Osteoblast (primary cell): ENCODE results near the gene GNAT2. TPM values are rescaled to one million over a fixed set of nuclear protein-coding genes. Genes with fewer than 3 reads are reported as not detected.

Source experiments
- DNase-seq: peaks from one replicate; pipeline ENCODE4 v3.0.0; 2011; ENCODE audit warnings: low spot score, mixed read lengths; ENCODE audit not compliant: insufficient read length; ENCODE audit errors: missing footprints
- H2AFZ ChIP-seq: 2 replicates; pipeline ENCODE4 v1.6.0; 2011; ENCODE audit warnings: mild to moderate bottlenecking, low read length
- H3K27ac ChIP-seq: 2 replicates; pipeline ENCODE4 v1.5.1; 2011; ENCODE audit warnings: mild to moderate bottlenecking, low read depth, low read length, moderate library complexity
- H3K27me3 ChIP-seq: 2 replicates; pipeline ENCODE4 v1.6.0; 2012; ENCODE audit warnings: mild to moderate bottlenecking, control low read depth, inconsistent platforms, low read length, moderate library complexity; ENCODE audit not compliant: insufficient read depth
- H3K36me3 ChIP-seq: 2 replicates; pipeline ENCODE4 v1.5.1; 2011; ENCODE audit warnings: mild to moderate bottlenecking, low read length, control low read depth, moderate library complexity; ENCODE audit not compliant: insufficient read depth
- H3K4me1 ChIP-seq: 2 replicates; pipeline ENCODE4 v1.5.1; 2011; ENCODE audit warnings: mild to moderate bottlenecking, low read length, control low read depth, moderate library complexity; ENCODE audit not compliant: insufficient read depth
- H3K4me2 ChIP-seq: 2 replicates; pipeline ENCODE4 v1.6.0; 2011; ENCODE audit warnings: mild to moderate bottlenecking, low read length; ENCODE audit not compliant: insufficient read depth
- H3K4me3 ChIP-seq: fragments of 200-600 bp; sonication (generic); 3 replicates; pipeline ENCODE4 v1.5.1; 2012; ENCODE audit warnings: mild to moderate bottlenecking, low read length, inconsistent platforms; ENCODE audit not compliant: insufficient read depth
- H3K79me2 ChIP-seq: 2 replicates; pipeline ENCODE4 v1.6.0; 2012; ENCODE audit warnings: mild to moderate bottlenecking, low read length, control low read depth, inconsistent platforms; ENCODE audit not compliant: insufficient read depth
- H3K9me3 ChIP-seq: 2 replicates; pipeline ENCODE4 v1.5.1; 2011; ENCODE audit warnings: low read depth, low read length, control low read depth
- H4K20me1 ChIP-seq: 2 replicates; pipeline ENCODE4 v1.6.0; 2012; ENCODE audit warnings: mild to moderate bottlenecking, low read length, control low read depth; ENCODE audit not compliant: insufficient read depth
- CTCF ChIP-seq: IDR thresholded peaks from 2 replicates; pipeline ENCODE4 v1.5.1; 2011; ENCODE audit warnings: mild to moderate bottlenecking, low read depth, low read length, moderate library complexity; ENCODE audit errors: extremely low read depth
- total RNA-seq: library from RNA; depleted of rRNA; stranded (reverse); fragments of >200 nt; gene quantifications from 2 replicates; pipeline ENCODE4 v1.2.3, GENCODE V29; 2012

GNAT2 gene
- total RNA-seq, result 0.29 and 0.72 TPM in 2 replicates

GRCh38 chr1:109619576-109620400 lies at the start of gene GNAT2, which contains the start of gene AMPD2:
Gene GNAT2, minus strand, starts transcription at chr1:109619616. Its CDS starts 6,746 bp downstream, at chr1:109612870.
Gene AMPD2, plus strand, starts transcription at chr1:109619837. Its CDS starts 1,339 bp downstream, at chr1:109621176.
- Histone ChIP-seq H3K4me2 (peak within 1 kb of the TSS; percentile 98), H3K27me3 (no peaks in the 10 kb centered on the region), H3K4me1 (peaks cover 53% of the 10 kb centered on the region), H3K4me3 (peak within 1 kb of the TSS; percentile 97), H4K20me1 (peaks cover 35% of the 10 kb centered on the region), H3K36me3 (no peaks in the 10 kb centered on the region), H3K27ac (peak within 1 kb of the TSS; percentile 93), H2AFZ (peak within 1 kb of the TSS; percentile 80), H3K9me3 (no peaks in the 10 kb centered on the region), H3K79me2 (peaks cover 50% of the 10 kb centered on the region)
- TF ChIP-seq CTCF, result no peak
- DNase-seq, result peak; percentile 93

GRCh38 chr1:109668123-109668775 lies 48.8 kb upstream of the GNAT2 start:
- no peaks in the 10 kb centered on the region for H3K9me3 ChIP-seq
- no peak overlapping the region for H3K27ac ChIP-seq
- peaks cover 4% of the 10 kb centered on the region for H3K36me3 ChIP-seq
- no peaks in the 10 kb centered on the region for H4K20me1 ChIP-seq
- peaks cover 11% of the 10 kb centered on the region for H3K4me1 ChIP-seq
- H3K4me2 ChIP-seq, result peak overlapping the region; percentile 78
- peak overlapping the region; percentile 83 for H2AFZ ChIP-seq
- no peaks in the 10 kb centered on the region for H3K27me3 ChIP-seq
- no peak for TF ChIP-seq CTCF
- peak overlapping the region; percentile 73 for H3K4me3 ChIP-seq
- H3K79me2 ChIP-seq, result no peaks in the 10 kb centered on the region
- DNase-seq, result no peak

DNA sequence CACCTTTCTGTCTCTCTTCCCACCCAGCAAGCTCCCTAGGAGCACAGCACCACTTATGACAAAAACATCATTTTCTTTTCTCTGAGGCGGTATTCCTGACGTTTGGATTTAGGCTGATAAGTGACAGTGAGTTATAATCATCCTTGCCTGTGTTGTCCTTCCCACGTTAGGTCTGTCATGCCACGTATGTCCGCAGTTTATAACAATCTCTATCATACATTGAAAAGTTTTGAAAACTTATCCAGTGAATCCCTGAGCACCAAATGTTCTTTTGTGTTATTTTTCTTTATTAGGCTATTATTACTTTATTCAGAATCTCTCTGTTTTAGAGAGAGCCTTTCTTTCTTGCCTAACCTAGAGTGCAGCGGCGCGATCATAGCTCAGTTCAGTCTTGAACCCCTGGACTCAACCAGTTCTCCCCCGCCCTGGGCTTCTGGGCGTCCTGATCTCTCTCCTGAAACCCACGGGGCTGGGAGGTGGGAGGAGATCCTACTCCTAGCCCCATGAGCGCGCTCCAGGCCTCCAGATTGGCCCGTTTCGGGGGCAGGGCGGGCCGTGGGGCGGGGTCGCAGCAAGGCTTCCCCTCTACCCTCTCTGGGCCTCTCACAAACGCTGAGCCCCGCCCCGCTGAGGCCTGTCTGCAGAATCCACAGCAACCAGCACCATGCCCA lies 48.2 kb upstream of the GNAT2 start, which contains the start of gene GSTM2:
Gene GSTM2, plus strand, starts transcription at position 606 of the 671 bp plus-strand sequence. Its CDS starts 59 bp downstream, at position 665.
- Histone ChIP-seq H3K27me3 (no peaks in the 10 kb centered on the region), H3K9me3 (no peaks in the 10 kb centered on the region), H3K79me2 (no peaks in the 10 kb centered on the region), H3K4me3 (peak within 1 kb of the TSS; percentile 73), H3K4me2 (peak within 1 kb of the TSS; percentile 78), H4K20me1 (no peaks in the 10 kb centered on the region), H3K27ac (peak within 1 kb of the TSS; percentile 5), H3K4me1 (peaks cover 11% of the 10 kb centered on the region), H3K36me3 (peaks cover 4% of the 10 kb centered on the region), H2AFZ (peak within 1 kb of the TSS; percentile 83)
- TF ChIP-seq CTCF, result no peak
- DNase-seq, result peak; percentile 98
